NCI-H2171 (cell line): ENCODE data around the gene MARCHF10.
"Not testable (repeated sequence)": the region's sequence is repeated elsewhere in the genome, so short reads cannot be mapped to it uniquely, and the experiment has no call there.

Experiments used
- DNase-seq: peaks from one replicate; lab custom pipeline; 2025; lab: John Stamatoyannopoulos, UW

The MARCHF10 gene, protein sequence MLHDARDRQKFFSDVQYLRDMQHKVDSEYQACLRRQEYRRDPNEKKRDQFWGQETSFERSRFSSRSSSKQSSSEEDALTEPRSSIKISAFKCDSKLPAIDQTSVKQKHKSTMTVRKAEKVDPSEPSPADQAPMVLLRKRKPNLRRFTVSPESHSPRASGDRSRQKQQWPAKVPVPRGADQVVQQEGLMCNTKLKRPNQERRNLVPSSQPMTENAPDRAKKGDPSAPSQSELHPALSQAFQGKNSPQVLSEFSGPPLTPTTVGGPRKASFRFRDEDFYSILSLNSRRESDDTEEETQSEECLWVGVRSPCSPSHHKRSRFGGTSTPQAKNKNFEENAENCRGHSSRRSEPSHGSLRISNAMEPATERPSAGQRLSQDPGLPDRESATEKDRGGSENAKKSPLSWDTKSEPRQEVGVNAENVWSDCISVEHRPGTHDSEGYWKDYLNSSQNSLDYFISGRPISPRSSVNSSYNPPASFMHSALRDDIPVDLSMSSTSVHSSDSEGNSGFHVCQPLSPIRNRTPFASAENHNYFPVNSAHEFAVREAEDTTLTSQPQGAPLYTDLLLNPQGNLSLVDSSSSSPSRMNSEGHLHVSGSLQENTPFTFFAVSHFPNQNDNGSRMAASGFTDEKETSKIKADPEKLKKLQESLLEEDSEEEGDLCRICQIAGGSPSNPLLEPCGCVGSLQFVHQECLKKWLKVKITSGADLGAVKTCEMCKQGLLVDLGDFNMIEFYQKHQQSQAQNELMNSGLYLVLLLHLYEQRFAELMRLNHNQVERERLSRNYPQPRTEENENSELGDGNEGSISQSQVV

DNA sequence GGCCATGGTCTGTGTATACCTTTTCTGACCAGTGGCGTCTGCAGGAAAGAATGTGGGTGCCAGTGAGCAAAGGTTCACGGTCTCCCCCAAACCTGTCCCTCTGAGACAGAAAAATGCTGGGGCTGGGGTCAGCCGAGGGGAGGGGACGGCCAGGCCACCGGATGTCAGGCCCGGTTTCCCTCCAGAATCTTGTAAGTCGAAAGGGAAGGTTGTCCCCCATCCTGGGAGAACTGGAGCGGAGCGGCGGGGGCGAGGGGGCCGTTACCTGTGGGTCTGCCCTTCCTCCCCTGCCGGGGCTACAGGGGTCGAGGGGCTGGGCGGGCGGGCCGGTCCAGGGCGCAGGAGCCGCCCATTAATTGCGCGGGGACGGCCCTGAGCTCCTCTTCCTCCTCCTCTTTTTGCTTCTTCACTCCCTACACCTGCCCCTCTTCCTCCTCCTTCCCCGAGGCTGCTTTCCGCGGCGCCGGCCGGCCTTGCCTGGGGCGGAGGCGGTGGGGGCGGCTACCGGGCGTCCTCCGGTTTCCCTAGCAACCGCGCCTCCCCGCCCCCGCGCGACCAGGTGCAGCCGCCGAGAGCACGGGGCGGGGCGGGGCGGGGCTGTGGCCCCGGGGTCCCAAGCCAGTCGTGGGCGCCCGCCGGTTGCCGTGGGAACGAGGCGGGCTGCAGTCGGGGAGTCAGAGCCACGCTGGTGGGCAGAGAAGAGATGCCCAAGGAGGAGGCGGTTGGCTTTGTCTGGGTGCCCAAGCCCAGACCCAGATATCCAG is at the start of gene MARCHF10:
Gene MARCHF10, minus strand, starts transcription at position 503 of the 764 bp plus-strand sequence. CDS start 6,579 bp downstream, outside the sequence.
- peak; percentile 49 for DNase-seq

DNA sequence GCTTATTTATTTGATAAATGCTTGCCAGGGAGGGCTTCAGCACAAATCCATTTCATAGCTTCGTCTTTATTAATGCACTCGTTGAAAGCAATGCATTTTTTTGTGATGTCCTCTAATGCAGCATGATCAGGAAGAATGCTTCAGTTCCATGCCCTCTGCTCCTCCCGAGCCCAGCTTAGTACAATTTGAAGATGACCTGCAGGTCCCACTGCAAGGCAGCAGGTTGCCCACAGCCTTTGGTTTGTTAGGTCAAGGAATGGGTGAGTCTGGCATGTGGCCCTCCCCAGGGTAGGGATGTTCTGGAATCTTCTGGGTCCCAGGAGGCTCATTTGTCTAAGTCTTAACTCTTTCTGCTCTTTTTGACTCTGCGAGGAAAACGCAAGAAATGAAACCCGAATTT is 49.4 kb upstream of the MARCHF10 start:
- no peak for DNase-seq

DNA sequence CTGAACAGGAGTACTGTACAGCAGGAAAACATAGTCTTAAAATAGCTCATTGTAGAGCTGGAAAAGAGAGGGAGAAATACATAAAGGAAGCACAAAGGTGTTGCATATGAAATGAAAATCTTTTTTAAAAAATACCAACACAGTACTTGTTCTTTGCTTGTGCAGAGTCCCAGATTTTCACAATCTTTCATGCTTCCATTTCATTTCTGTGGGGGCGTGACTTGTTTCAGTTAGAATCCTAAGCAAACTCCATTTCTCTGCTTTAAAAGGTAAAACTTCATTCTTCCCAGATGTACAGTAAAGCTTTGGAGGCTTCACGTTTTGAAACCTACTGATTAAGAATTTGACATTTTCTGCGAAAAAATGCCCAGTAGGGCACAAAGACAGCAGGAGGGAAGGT is 48.5 kb upstream of the MARCHF10 start:
- no peak for DNase-seq

DNA sequence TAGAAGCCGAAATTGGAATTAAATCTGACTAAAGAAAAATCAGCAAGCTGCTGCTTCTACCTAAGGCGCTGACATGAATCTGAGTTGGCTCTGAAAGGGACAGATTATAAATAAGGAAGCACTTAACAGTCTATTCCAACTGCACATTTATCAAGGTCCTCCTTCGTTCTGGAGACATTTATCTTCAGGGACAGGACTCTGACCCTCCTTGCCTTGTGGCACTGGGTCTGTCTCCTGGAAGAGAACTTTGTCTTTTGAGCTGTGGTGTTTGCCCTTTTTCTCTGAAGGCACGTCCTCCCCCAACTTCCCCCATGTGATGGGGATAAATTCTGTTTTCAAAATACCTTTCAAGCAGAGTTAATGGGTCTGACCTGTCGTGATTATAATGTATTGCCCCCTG is 47.0 kb upstream of the MARCHF10 start:
- DNase-seq: no peak

DNA sequence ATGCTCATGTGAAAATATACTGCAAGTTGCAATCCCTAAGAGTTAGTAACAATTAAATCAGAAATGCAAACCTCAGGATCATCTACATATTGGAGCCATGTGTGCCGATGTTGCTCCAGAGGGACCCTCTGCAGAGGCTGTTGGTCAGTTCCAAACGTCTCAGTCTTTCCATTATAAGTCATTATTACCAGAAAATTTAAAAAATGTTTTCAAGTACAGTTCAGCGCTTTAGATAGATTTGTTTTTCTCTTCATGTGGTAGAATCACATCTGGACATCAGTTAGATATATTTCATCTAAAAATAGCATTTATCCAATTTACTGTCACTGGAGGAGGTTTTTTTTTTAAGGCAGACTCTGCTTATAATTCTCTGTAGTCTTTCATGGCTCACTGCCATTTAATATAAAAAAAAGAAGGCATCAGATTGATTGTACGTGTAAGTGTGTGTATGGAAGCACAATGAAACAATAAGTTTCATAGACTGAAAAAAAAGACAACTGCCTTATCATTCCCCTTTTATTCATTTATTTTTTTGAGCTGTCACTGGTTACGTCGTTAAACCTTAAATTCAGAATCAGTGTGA is 46.1 kb upstream of the MARCHF10 start:
- DNase-seq: no peak

DNA sequence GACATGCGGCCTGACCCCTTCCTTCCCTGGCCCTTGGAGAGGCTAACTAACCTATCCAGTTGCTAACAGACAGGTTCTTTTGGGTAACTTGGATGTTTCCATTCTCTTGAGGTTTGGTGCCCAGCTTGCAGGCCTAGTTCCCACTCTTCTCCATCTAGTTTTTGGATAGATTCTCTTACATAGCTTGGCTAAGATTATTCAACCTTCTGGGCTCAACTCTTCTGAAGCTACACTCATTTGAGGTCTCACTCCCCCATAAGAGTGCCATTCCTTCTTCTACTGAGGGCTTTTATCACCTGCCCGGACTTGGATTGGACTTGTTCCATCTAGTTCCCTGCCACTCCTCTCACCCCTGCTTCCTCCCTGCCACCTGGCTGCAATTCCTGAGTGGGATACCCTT is 44.1 kb upstream of the MARCHF10 start:
- no peak for DNase-seq

DNA sequence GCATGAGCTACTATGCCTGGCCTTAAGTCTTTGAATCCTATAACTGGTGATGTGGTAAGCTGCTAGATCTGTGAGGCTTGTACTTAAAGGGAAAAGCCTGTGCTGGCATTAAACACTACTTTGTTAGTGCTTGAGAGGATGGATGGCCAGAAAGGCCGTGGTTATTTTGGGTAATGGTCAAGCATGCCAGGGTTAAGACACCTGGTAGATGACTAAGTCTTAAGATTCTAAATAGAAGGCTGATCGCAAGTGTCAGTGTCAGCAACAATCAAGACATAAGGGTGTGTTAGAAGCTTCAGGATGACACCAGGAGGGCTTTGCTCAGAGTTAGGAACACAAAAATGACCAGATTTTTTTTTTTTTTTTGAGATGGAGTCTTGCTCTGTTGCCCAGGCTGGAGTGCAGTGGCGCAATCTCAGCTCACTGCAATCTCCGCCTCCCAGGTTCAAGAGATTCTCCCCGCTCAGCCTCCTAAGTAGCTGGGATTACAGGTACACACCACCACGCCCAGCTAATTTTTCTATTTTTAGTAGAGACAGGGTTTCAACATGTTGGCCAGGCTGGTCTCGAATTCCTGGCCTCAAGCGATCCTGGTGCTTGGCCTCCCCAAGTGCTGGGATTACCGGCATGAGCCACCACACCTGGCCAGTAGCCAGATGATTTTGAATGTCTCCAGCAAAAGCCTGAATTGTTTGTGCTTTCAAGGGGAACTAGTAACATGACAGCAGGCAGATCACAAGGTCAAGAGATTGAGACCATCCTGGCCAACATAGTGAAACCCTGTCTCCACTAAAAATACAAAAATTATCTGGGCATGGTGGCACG is 41.7 kb upstream of the MARCHF10 start:
- not testable (repeated sequence) for DNase-seq

DNA sequence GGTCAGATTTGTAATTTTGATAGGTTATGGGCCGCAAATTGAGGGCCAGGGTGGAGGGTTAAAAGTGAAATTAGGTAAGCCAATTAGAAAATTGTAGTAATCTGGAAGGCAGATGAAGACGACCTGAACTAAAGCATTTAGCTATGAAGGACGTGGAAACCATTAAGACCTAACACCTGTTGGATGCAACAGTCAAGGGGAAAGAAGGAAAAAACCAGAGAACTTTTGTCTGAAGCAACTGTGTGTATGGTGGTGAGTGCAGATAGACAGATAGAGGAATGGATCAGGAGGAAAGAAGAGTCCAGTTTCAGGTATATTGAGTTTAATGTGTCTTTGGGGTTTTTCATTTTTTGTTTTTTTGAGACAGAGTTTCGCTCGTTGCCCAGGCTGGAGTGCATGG is 40.2 kb upstream of the MARCHF10 start:
- DNase-seq: no peak

DNA sequence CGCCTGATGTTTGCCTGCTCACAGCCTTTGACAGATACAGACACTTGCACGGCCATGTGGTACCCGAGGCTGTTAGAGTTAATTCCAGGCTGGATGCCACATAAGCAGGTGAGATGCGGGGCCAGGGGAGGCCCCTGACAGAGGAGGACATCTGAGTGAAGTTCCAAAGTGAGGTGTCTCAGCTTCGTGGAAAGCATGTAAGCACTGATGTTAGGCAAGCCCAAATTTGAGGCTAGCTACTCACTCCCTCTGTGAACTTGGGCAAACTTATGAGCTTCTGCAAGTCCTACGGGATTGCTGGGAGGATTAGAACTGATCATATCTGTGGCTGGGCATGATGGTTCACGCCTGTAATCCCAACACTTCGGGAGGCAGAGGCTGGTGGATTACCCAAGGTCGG is 39.3 kb upstream of the MARCHF10 start:
- no peak for DNase-seq

DNA sequence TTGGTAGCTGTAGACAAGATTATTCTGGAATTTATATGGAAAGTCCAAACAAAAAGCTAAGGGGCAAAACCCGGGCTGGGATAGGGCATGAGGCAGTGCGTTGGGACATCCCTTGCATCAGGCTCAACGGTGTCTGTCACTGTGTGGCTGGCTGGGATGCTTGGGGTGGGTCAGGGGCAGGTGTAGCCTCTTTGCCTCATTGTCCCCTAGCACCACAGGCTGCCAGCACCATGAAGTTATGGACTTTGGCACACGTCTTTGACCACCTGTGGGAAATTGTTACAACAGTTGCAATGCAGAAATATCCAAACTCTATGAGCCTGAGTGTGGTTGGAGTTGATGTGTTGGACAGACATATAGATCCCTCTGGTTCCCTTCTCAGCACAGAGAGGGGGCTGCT is 32.8 kb upstream of the MARCHF10 start:
- no peak for DNase-seq

DNA sequence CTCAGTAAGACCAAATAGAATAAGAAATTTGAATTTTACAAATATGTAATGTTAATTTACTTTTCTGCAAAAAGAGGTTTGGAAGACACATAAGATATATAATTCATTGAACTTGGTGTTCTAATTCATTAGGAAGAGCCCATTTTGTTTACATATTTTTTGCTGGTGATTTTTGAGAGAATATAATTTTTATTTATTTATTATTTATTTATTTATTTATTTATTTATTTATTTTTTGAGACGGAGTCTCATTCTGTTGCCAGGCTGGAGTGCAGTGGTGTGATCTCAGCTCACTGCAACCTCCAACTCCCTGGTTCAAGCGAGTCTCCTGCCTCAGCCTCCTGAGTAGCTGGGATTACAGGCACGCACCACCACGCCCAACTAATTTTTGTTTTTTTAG is 25.7 kb upstream of the MARCHF10 start:
- DNase-seq: not testable (repeated sequence)

DNA sequence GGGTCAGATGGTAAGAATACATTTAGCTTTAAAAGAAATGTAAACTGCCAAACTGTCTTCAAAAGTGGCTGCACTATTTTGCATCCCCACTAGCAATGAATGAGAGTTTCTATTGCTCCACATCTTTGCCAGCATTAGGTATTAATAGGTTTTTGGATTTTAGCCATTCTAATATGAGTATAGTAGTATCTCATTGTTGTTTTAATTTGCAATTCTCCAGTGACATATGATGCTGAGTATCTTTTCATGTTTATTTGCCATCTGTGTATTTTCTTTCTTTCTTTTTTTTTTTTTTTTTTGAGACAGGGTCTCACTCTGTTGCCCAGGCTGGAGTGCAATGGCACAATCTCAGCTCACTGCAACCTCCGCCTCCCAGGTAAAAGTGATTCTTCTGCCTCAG is 24.3 kb upstream of the MARCHF10 start:
- no peak for DNase-seq

DNA sequence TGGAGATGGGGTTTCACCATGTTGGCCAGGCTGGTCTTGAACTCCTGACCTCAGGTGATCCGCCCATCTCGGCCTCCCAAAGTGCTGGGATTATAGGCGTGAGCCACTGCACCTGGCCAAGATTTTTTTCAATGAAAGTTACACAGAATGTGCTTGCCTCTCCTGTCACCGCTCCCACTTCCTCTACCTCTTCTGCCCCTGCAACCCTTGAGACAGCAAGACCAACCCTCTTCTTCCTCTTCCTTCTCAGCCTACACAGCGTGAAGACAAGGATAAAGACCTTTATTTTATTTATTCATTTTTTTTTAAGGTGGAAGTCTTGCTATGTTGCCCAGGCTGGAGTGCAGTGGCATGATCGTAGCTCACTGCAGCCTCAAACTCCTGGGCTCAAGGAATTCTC is 23.0 kb upstream of the MARCHF10 start:
- DNase-seq: not testable (repeated sequence)

DNA sequence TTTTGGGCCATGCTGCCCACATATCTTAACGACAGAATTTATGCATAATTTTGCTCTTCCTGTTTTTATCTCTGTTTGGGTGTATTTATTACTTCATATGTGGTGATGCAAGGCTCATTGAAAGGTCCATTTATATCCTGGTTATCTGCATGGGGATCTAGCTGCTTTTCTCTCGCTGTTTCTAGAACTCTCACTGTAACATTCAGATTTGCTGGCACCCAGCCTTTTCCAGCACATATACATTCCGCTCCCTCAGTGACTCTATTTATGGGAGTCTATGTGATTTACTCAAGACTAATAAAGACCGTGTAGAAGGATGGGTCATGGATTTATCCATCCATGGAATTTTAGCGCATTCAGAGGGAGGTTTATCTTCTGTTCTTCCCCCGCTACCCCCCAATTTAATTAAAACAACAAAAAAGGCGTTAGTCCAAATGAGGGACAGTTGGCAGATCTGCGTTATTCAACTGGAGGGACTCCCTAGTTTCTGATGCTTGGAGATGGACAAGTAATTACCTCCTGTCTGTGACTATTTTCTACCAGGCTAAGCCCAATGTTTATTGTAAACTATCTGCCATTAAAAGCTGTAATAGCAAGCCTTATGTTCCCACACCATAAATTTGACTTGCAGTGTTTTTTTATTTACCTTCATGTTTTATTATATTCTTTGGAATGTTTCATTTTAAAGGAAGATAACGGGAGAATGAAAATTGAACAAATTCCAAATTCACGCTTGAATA is 19.8 kb upstream of the MARCHF10 start:
- no peak for DNase-seq

DNA sequence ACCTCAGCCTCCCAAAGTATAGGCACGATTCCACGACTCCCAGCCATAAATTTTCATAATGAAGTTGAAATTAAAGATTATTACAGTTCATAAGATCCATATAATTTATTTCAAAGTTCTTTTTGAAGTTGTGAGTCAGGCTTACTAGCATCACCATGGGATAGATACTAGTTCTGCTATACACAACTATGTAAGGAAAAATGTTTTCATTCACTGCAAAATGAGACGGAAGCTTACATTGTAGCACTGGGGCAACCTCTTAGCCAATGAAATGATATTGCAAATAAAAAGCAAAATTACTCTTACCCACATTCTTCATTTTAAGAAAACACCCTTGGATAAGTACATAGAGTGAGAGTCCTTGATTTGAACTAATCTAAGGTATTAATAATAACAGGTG is 18.8 kb upstream of the MARCHF10 start:
- DNase-seq: no peak

DNA sequence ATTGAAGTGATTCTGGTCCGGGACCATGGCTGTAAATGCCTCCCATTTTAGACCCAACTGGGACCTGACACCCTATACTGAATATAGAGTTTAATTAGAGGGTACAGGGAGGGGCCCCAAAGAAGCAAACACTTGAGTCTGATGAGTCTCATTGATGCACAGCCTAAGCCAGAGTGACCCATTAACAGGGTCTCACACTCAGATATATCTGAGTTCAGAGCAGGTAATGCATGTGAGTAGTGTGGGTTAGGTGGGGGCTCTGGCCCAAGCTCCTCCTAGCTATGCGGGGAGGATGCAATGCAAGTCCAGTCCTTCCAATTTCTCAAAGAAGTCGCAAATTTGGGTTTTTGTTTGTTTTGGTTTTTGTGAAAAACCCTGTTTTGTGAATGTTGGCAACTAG is 17.1 kb upstream of the MARCHF10 start:
- DNase-seq: no peak

DNA sequence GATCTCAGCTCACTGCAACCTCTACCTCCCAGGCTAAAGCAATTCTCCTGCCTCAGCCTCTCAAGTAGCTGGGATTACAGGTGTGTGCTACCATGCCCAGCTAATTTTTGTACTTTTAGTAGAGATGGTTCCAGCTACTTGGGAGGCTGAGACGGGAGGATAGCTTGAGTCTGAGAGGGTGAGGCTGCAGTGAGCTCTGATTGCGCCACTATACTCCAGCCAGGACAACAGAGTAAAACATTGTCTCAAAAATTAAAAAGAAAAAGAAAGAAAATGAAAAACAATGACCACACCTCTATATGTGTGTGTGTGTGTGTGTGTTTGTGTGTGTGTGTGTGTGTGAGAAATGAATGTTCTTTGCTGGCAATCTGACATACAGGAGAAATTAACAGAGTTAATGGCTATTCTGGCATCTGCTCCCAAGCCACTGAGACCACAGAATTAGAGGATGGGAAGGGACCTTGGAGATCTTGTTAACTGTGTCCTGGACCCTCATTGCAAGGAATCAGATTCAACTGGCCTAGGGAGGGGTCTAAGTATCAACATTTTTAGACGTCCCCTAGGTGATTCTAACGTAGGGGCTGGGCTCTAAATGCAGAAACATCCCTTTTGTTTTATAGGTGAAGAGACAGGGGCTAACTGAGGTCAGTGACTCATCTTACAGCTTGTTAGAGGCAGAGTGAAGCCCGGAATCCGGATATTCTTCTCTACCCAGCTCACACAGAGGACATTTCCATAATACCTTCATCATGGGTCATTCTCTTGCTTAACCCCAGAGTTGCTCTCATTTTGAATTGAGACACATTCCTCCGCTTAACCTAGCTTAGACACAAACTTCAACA is 16.4 kb upstream of the MARCHF10 start:
- no peak for DNase-seq

DNA sequence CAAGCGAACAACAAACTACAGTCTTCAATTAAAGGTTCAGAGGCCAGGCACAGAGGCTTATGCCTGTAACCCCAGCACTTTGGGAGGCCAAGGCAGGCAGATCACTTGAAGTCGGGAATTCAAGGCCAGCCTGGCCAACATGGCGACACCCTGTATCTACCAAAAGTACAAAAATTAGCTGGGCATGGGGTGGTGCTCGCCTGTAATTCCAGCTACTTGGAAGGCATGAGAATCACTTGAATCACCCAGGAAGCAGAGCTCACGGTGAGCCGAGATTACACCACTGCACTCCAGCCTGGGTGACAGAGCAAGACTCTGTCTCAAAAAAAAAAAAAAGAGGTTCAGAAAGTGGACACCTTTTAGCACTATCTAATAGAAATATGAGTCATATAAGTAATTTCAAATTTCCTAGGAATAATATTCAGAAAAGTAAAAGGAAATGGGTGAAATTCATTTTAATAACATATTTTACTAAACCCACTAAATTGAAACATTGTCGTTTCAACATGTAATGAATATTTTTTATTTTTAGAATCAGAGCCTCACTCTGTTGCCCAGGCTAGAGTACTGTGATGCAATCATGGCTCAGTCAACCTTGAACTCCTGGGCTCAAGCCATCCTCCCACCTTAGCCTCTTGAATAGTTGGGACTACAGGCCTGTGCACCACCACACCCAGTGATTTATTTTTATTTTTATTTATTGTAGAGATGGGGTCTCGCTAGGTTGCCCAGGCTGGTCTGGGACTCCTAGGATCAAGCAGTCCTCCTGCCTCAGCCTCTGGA is 15.2 kb upstream of the MARCHF10 start:
- DNase-seq: no peak
